GM12892 (cell line): Measurements from ENCODE around the gene UBASH3B.

Experiments
- POLR2A ChIP-seq: IDR thresholded peaks from 2 replicates; pipeline ENCODE4 v1.6.1; 2011; ENCODE audit warnings: low read depth, low read length, control low read depth
- POLR2AphosphoS5 ChIP-seq: IDR thresholded peaks from 2 replicates; pipeline ENCODE4 v1.6.1; 2011; ENCODE audit warnings: low read depth, low read length, control low read depth
- TAF1 ChIP-seq: IDR thresholded peaks from 2 replicates; pipeline ENCODE4 v1.6.1; 2011; ENCODE audit warnings: low read depth, mild to moderate bottlenecking, control low read depth, low read length, borderline replicate concordance

GRCh38 chr11:122853971-122854446 lies 198.5 kb downstream of the UBASH3B start:
- TF ChIP-seq POLR2A: no peak
- no peak for TF ChIP-seq POLR2AphosphoS5
- no peak for TF ChIP-seq TAF1
